ENCODE data around the gene THRB.
"Not testable (repeated sequence)": the region's sequence is repeated elsewhere in the genome, so short reads cannot be mapped to it uniquely, and the experiment has no call there.

THRB gene

GRCh38 chr3:24440760-24441464, 53.7 kb downstream of the THRB start:
- DNase-seq: no peak

GRCh38 chr3:24439021-24439420, 55.6 kb downstream of the THRB start:
- no peak for DNase-seq

GRCh38 chr3:24437326-24437725, 57.3 kb downstream of the THRB start:
- no peak for DNase-seq

GRCh38 chr3:24435584-24435983, 59.1 kb downstream of the THRB start:
- DNase-seq: no peak

- DNase-seq: no peak
Observed at GRCh38 chr3:24434651-24435050, 60.0 kb downstream of the THRB start.

- DNase-seq: no peak
Observed at GRCh38 chr3:24433838-24434591, 60.6 kb downstream of the THRB start.

GRCh38 chr3:24432989-24433388, 61.7 kb downstream of the THRB start:
- DNase-seq: no peak

- no peak for DNase-seq
Observed at GRCh38 chr3:24428481-24428880, 66.2 kb downstream of the THRB start.

GRCh38 chr3:24426896-24427295, 67.8 kb downstream of the THRB start:
- no peak for DNase-seq

GRCh38 chr3:24420829-24421228, 73.8 kb downstream of the THRB start:
- not testable (repeated sequence) for DNase-seq

GRCh38 chr3:24420224-24420623, 74.4 kb downstream of the THRB start:
- DNase-seq: no peak

- DNase-seq: no peak
Observed at GRCh38 chr3:24419067-24419791, 75.4 kb downstream of the THRB start.

- DNase-seq: no peak
Observed at GRCh38 chr3:24417730-24418129, 76.9 kb downstream of the THRB start.

GRCh38 chr3:24416224-24416623, 78.4 kb downstream of the THRB start:
- DNase-seq: no peak

GRCh38 chr3:24415824-24416223, 78.8 kb downstream of the THRB start:
- no peak for DNase-seq

- DNase-seq: not testable (repeated sequence)
Observed at GRCh38 chr3:24413662-24414061, 81.0 kb downstream of the THRB start.

GRCh38 chr3:24410860-24411259, 83.8 kb downstream of the THRB start:
- no peak for DNase-seq

GRCh38 chr3:24407980-24408680, 86.5 kb downstream of the THRB start:
- DNase-seq: no peak

GRCh38 chr3:24406900-24407299, 87.8 kb downstream of the THRB start:
- no peak for DNase-seq

GRCh38 chr3:24405057-24405456, 89.6 kb downstream of the THRB start:
- no peak for DNase-seq

- no peak for DNase-seq
Observed at GRCh38 chr3:24401811-24402185, 92.9 kb downstream of the THRB start.

GRCh38 chr3:24401090-24401810, 93.4 kb downstream of the THRB start:
- DNase-seq: no peak

- no peak for DNase-seq
Observed at GRCh38 chr3:24400450-24400849, 94.2 kb downstream of the THRB start.
